GM12873 (cell line): ENCODE results near the gene IL17REL.

ENCODE experiments used
- CTCF ChIP-seq: IDR thresholded peaks from 2 replicates; pipeline ENCODE4 v1.5.1; 2012; ENCODE audit warnings: low read depth, mild to moderate bottlenecking, moderate library complexity, low read length, control low read depth; ENCODE audit not compliant: insufficient read depth; ENCODE audit errors: missing control alignments

Gene IL17REL

GRCh38 chr22:49967706-49968208 is 44.8 kb downstream of the IL17REL start:
- TF ChIP-seq CTCF: no peak

- TF ChIP-seq CTCF: no peak
Measured at GRCh38 chr22:49966774-49967705, 45.5 kb downstream of the IL17REL start.

GRCh38 chr22:49966041-49966773 is 46.4 kb downstream of the IL17REL start:
- no peak for TF ChIP-seq CTCF

- TF ChIP-seq CTCF: no peak
Measured at GRCh38 chr22:49965091-49966040, 47.2 kb downstream of the IL17REL start.

DNA sequence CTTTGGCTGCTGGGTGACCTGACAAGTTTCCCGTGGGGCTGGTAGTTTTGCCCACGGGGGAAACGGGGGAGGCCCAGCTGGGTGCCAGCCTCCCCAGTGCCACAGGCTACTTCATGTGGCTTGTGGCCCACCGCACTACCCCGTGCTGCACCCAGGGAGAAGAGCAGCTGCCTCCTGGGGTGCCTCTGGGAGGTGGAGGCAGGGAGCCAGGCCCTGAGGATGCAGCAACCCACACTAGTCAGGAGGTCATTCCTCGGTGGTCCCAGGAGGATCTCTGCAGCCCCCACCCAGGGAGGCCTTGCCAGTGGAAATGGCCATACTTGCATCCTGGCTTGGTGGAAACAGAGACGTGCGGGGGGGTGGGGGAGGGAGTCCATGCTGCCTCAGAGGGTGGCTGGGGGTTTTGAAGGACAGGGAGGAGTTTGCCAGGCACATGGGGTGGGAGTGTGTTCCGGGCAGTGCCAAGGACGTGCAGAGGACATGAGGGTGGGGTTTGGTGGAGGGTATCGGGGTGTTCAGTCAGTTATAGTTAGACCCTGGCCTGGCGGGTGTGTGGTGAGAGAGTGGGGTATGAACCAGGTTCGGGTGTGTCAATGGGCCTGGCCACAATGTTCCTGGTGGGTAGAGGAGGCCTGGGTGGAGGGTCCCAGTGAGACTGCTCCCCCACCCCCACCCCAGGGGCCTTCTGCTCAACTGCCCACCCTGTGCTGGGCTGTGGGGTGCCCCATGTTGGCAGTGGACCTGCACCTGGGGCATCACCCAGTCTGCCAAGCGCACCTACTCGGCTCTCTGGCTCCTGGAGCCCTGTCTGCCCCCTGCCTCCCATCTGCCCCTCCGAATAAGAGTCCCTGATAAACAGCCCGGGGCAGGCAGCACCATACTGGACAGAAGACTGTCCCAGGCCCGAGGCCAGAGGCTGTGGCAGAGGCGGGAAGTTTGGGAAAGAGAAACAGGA is 48.2 kb downstream of the IL17REL start:
- TF ChIP-seq CTCF: no peak

DNA sequence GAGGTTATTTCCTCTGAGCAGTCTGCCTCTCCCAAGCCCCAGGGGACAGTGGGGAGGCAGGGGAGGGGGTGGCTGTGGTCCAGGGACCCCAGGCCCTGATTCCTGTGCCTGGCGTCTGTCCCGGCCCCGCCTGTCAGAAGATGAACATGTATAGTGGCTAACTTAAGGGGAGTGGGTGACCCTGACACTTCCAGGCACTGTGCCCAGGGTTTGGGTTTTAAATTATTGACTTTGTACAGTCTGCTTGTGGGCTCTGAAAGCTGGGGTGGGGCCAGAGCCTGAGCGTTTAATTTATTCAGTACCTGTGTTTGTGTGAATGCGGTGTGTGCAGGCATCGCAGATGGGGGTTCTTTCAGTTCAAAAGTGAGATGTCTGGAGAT is 48.9 kb downstream of the IL17REL start:
- no peak for TF ChIP-seq CTCF
